CD4-positive, alpha-beta T cell treated with Interferon alpha-2 for 1 hour (primary cell): ENCODE measurements around the gene OR5AU1.
"Not testable (repeated sequence)": the region's sequence is repeated elsewhere in the genome, so short reads cannot be mapped to it uniquely, and the experiment has no call there.

Experiments
- DNase-seq, 2 donors: peaks; one replicate each; pipeline ENCODE4 v3.0.0-alpha.2; 2020 to 2022

The OR5AU1 gene

GRCh38 chr14:21169573-21169972 is 13.7 kb upstream of the OR5AU1 start:
- DNase-seq: no peak

- DNase-seq: no peak
Observed at GRCh38 chr14:21168055-21168454, 12.2 kb upstream of the OR5AU1 start.

- DNase-seq: not testable (repeated sequence)
Observed at GRCh38 chr14:21165670-21166069, 9.8 kb upstream of the OR5AU1 start.

- DNase-seq: not testable (repeated sequence)
Observed at GRCh38 chr14:21165002-21165605, 9.2 kb upstream of the OR5AU1 start.

DNA sequence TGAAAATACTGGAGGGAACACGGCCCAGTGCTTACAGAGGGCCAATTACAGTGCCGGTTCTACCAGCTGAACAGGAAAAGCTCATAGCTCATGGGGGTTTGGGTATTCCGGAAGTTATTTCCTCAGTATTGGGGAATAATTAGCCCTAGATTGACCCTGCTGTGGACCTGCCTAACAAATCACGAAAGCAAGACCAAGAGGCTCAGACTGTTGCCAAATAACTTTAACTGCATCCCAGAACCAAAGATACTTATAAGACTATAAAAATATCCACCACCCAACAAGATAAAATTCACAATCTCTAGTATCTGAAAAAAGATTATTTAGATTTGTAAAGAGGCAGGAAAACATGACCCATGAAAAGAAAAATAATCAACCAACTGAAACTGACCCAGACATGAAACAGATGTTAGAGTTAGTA is 8.0 kb upstream of the OR5AU1 start:
- DNase-seq: no peak

- no peak for DNase-seq
Observed at GRCh38 chr14:21162081-21162480, 6.2 kb upstream of the OR5AU1 start.

- no peak for DNase-seq
Observed at GRCh38 chr14:21160061-21160610, 4.3 kb upstream of the OR5AU1 start.

GRCh38 chr14:21158175-21158574 is 2.3 kb upstream of the OR5AU1 start:
- not testable (repeated sequence) for DNase-seq

- DNase-seq: no peak
Observed at GRCh38 chr14:21149641-21150367, 6.1 kb downstream of the OR5AU1 start.

DNA sequence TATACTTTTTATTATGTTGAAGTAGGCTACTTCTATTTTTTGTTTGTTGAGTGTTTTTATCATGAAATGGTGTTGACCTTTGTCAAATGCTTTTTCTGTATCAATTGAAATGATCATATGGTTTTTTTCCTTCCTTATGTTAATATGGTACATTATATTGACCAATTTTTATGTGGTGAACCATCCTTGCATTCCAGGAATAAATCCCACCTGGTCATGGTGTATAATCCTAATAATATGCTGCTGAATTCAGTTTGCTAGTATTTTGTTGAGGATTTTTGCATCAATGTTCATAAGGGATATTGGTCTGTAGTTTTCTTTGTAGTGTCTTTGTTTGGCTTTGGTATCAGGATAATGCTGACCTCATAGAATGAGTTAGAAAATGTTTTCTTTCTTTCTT is 10.4 kb downstream of the OR5AU1 start:
- DNase-seq: no peak

GRCh38 chr14:21142357-21142756 is 13.5 kb downstream of the OR5AU1 start:
- no peak for DNase-seq

GRCh38 chr14:21136024-21136423 is 19.8 kb downstream of the OR5AU1 start:
- peak in 1 of 2 donors; percentile 21 for DNase-seq

- DNase-seq: no peak
Observed at GRCh38 chr14:21133901-21134300, 22.0 kb downstream of the OR5AU1 start.

GRCh38 chr14:21123429-21123828 is 32.4 kb downstream of the OR5AU1 start:
- DNase-seq: no peak

- DNase-seq: no peak
Observed at GRCh38 chr14:21121122-21121521, 34.7 kb downstream of the OR5AU1 start.

GRCh38 chr14:21120686-21121085 is 35.2 kb downstream of the OR5AU1 start:
- DNase-seq: no peak

DNA sequence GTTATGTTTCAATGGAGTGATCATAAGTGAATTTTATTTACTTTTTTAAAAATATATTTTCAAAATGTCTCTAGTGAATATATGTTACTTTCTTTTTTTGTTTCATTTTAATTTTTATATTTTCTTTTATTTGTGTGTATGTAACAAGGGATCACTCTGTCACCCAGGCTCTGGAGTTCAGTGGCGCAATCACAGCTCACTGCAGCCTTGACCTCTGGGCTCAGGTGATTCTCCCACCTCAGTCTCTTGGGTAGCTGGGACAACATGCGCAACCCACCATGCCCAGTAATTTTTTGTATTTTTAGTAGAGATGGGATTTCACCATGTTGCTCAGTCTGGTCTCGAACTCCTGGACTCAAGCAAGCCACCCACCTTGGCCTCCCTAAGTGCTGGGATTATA is 36.9 kb downstream of the OR5AU1 start:
- DNase-seq: no peak

- DNase-seq: no peak
Observed at GRCh38 chr14:21113369-21113768, 42.5 kb downstream of the OR5AU1 start.

DNA sequence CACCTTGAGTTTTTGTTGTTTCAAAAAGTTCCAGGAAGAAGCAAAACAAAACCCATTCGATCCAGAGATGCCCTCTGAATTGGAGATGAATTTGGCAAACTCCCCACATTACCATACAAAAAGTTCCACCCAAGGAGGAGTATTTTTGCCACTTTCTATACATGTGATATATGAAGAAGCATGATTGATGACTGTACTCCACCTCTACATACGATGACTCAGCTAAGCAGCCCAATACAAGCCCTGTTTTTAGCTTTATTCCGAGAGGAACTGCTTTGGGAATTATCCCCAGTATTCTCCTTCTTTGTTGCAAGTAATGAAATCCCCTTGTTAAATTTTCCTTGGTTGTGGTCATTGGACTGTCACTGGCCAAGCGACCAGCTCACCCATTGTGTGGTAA is 43.6 kb downstream of the OR5AU1 start:
- no peak for DNase-seq

DNA sequence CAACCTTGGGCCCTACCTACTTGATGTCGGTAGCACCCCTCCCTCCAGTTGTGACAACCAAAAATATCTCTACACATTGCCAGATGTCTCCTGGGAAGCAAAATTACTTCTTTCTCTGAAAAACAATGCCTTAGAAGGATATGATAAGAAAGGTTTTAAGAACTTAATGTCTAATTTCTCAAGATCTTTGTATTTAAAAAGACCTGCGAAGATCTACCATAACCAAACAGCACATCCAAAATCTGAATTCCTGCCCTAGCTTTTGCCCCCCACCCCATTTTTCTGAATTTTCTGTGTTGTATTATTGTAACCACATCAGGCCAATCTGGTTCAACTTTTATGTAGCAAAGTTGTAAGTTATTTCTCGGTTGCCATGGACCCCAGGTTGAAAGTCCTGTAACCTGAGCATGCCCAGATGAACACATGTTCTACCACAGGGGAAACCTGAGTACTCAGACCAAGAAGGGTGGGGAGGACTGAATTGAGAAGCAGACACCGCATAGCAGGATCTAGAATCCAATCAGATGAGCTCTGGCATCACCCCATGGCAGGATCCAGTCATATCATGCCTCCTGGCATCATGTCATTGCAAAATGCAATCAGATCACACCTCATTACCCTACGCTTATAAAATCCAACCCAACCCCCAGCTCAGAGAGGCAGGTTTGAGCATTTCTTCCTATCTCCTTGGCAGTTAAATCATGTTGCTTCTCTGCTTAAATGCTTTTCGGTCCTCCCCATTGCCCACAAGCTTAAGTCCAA is 46.3 kb downstream of the OR5AU1 start:
- DNase-seq: no peak

- DNase-seq: no peak
Observed at GRCh38 chr14:21108791-21109190, 47.1 kb downstream of the OR5AU1 start.

DNA sequence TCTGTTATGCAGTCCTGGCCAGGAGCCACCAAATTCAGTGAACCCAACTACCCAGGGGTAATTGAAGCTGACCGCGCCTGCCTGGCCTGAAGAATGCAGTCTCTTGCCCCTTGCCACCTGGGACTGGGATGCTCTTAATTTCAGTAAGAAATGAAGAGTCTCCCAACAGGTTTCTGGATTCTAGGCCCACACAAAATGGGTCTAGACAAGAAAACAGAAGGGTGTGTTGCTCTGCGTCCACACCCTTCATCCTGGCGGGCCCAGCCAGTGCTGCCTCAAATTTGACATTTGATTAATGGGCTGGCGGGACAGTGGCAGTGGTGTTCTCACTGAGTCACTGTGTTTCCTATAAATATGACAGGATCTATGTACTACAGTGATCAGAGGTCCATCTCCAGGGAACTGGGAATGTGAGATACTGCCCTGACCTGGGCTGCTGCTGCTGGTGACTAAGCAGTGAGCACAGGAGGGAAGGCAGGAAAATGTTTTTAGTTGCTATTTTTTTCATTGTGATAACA is 48.5 kb downstream of the OR5AU1 start:
- DNase-seq: no peak

- peak; percentile 76 to 85 for DNase-seq
Observed at GRCh38 chr14:21106498-21107282, 49.2 kb downstream of the OR5AU1 start.
